Spleen (tissue), 7 donors: ENCODE results near the gene MYL9.

Source experiments
- POLR2A ChIP-seq, 3 donors: fragments of 450-650 bp; IDR thresholded peaks; one replicate each; pipeline ENCODE4 v1.5.1; 2017; ENCODE audit warnings: antibody characterized with exemption in 3 of 3, mild to moderate bottlenecking in 1 of 3
- TF ChIP-seq, protein P1 (sequence below), 11 experiments: fragments of 200-600 bp in 7 of 11; fragments of 450-650 bp in 4 of 11; sonication (generic) in 4 of 11; IDR thresholded peaks in 8 of 11; conservative IDR thresholded peaks in 3 of 11; 1 replicate in 7 of 11; 2 replicates in 4 of 11; pipeline versions ENCODE4 v1.4.0 to v1.8.0; 2016 to 2021; ENCODE audit warnings: antibody characterized with exemption in 11 of 11, inconsistent platforms in 4 of 11, mild to moderate bottlenecking in 1 of 11
- donor health status: DM: no; HTN: no; CAD: no; lungs with moderate emphysema.
- donor health status: DM: no; HTN: no; CAD: no.
- donor health status: DM: no; HTN: no; CAD: no.

DNA sequence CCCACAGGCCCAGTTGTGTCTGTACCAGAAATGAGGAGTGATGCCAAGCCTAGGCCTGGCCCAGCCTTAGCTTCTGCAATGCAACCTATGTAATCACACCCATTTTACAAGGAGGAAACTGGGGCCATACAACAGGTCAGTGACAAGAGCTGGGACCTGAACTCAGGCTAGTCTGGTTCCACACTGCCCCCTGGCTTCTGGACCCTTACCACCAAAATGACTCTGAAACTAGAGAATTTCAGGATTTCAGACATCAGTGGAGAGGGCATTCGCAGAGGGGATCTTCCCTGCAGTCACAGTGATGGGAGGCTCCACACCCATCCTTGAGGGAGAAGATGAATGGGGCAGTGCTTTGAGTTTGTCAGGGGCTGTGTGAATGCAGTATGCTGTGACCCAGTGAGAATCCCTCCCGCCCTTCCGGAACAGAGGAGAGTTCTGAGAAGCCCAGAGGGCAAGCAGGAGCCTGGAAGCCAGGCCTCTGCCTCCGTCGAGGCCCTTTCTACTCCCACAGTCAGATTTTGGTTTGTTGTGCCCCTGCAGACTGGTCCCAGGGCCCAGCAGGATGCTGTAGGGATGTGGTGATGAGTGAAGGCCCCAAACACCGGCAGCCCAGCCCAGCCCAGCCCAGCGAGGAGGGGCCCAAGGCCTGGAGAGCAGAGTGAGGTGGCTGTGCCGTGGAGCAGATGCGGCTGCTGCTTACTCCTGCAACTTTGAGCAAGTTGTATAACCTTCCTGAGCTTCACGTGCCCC, 48.1 kb upstream of the MYL9 start:
- TF ChIP-seq POLR2A (IDR thresholded peaks at IDR 0.05) = no peak
- TF ChIP-seq, protein P1, sequence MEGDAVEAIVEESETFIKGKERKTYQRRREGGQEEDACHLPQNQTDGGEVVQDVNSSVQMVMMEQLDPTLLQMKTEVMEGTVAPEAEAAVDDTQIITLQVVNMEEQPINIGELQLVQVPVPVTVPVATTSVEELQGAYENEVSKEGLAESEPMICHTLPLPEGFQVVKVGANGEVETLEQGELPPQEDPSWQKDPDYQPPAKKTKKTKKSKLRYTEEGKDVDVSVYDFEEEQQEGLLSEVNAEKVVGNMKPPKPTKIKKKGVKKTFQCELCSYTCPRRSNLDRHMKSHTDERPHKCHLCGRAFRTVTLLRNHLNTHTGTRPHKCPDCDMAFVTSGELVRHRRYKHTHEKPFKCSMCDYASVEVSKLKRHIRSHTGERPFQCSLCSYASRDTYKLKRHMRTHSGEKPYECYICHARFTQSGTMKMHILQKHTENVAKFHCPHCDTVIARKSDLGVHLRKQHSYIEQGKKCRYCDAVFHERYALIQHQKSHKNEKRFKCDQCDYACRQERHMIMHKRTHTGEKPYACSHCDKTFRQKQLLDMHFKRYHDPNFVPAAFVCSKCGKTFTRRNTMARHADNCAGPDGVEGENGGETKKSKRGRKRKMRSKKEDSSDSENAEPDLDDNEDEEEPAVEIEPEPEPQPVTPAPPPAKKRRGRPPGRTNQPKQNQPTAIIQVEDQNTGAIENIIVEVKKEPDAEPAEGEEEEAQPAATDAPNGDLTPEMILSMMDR (IDR thresholded peaks at IDR 0.05 in 8 of 11, conservative IDR thresholded peaks at IDR 0.05 in 3 of 11) = peak in 8 of 11 experiments; percentile 15 to 42 (median 30)
